Measurements from ENCODE around the gene SLC27A5. TPM values are rescaled to one million over a fixed set of nuclear protein-coding genes. Genes with fewer than 3 reads are reported as not detected.
"Not testable (repeated sequence)": the region's sequence is repeated elsewhere in the genome, so short reads cannot be mapped to it uniquely, and the experiment has no call there.

The SLC27A5 gene
- polyA plus RNA-seq, 4 donors, result 8.6 to 12.3 (median 10.2) TPM

DNA sequence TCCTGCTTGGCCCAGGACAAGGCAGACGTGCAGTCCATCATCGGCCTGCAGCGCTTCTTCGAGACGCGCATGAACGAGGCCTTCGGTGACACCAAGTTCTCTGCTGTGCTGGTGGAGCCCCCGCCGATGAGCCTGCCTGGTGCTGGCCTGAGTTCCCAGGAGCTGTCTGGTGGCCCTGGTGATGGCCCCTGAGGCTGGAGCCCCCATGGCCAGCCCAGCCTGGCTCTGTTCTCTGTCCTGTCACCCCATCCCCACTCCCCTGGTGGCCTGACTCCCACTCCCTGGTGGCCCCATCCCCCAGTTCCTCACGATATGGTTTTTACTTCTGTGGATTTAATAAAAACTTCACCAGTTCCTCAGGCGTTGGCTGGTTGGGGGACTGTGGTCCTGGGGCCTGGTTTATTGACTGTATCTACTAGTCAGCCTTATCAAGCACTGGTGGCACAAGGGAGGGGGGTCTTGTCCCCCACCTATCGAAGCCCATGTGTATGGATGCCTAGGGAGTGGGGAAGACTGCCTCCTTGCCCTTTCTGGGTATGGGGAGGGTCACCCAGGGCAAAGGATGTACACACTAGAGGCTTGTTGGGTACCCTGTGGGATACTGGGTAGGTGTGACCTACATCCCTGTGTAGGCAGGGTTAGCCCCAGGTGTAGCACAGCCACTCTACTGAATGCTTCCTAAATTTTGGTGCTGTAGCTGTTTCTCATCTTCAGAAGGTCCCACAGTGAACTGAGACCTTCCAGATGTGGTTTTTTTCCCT lies 38.8 kb upstream of the SLC27A5 start:
- DNase-seq (ENCODE audit: low read depth in 4 of 4, low spot score in 3 of 4), result no peak

DNA sequence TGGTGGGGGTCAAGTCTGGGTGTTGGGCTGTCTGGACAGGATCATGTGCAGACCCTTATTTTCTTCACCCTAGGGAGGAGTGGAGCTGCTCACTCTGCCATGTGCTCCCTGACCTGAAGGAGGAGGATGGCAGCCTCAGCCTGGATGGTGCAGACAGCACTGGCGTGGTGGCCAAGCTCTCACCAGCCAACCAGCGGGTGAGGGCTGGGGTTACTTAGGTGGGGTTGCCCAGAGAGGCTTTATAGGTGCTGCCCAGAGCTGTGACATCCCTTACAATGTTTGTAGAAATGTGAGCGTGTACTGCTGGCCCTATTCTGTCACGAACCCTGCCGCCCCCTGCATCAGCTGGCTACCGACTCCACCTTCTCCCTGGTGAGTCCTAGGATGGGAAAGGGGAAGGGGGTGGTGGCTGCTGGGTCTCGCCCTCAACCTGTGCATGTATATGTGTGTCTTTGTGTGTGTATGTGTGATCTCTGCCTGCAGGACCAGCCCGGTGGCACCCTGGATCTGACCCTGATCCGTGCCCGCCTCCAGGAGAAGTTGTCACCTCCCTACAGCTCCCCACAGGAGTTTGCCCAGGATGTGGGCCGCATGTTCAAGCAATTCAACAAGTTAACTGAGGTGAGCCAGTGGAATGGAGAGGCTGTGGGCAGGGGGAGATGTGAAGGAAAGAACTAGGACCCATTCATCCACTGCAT lies 38.0 kb upstream of the SLC27A5 start:
- no peak for DNase-seq (ENCODE audit: low read depth in 4 of 4, low spot score in 3 of 4)

- no peak for DNase-seq (ENCODE audit: low read depth in 4 of 4, low spot score in 3 of 4)
Observed at GRCh38 chr19:58548859-58549663, 37.3 kb upstream of the SLC27A5 start.

- DNase-seq (ENCODE audit: low read depth in 4 of 4, low spot score in 3 of 4), result no peak
Observed at GRCh38 chr19:58547323-58548312, 35.8 kb upstream of the SLC27A5 start.

DNA sequence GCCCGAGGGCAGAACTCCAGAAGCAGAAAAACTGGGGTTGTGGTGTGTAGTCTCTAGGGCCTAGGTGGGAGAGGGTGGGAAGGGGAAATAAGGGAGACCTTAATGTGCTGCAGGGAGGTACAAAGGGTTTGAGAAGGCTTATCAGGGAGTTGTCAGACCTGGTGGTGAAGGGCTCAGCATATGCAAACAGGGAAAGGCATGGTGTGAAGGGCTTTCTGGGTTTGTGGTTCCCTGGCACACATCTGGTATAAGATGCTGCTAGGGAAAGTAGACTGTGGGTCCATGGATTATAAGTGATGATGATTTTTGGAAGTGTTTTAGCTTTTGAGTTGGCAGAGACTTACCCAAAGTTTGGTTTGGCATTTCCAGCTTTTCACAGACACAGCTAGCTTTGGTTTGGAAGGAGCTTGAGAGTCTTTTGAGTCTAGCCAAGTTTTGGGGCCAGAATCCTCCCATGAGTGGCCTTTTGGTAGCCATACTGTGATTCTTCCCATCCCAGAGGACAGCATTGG lies 34.3 kb upstream of the SLC27A5 start:
- DNase-seq (ENCODE audit: low read depth in 4 of 4, low spot score in 3 of 4), result no peak

- DNase-seq (ENCODE audit: low read depth in 4 of 4, low spot score in 3 of 4), result no peak
Observed at GRCh38 chr19:58545286-58546018, 33.7 kb upstream of the SLC27A5 start.

DNA sequence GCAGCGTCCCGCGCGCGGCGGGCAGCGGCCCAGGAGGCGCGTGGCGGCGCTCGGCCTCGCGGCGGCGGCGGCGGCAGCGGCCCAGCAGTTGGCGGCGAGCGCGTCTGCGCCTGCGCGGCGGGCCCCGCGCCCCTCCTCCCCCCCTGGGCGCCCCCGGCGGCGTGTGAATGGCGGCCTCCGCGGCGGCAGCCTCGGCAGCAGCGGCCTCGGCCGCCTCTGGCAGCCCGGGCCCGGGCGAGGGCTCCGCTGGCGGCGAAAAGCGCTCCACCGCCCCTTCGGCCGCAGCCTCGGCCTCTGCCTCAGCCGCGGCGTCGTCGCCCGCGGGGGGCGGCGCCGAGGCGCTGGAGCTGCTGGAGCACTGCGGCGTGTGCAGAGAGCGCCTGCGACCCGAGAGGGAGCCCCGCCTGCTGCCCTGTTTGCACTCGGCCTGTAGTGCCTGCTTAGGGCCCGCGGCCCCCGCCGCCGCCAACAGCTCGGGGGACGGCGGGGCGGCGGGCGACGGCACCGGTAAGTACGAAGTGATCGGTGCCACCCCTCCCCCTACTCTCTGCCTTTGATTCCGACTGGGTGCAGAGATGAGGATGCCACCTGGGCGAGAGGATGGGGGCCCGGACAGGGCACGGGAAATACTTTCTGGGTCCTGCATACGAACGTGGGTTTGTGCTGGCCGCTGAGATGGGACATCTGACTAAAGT lies 32.9 kb upstream of the SLC27A5 start:
- peak in 1 of 4 donors; percentile 56 for DNase-seq (ENCODE audit: low read depth in 4 of 4, low spot score in 3 of 4)

- peak; percentile 95 to 98 (median 97) for DNase-seq (ENCODE audit: low read depth in 4 of 4, low spot score in 3 of 4)
Observed at GRCh38 chr19:58543826-58544590, 32.2 kb upstream of the SLC27A5 start, which contains the start of gene TRIM28. Gene TRIM28, plus strand, starts transcription at chr19:58544064. Its CDS starts 694 bp downstream, at chr19:58544758.

DNA sequence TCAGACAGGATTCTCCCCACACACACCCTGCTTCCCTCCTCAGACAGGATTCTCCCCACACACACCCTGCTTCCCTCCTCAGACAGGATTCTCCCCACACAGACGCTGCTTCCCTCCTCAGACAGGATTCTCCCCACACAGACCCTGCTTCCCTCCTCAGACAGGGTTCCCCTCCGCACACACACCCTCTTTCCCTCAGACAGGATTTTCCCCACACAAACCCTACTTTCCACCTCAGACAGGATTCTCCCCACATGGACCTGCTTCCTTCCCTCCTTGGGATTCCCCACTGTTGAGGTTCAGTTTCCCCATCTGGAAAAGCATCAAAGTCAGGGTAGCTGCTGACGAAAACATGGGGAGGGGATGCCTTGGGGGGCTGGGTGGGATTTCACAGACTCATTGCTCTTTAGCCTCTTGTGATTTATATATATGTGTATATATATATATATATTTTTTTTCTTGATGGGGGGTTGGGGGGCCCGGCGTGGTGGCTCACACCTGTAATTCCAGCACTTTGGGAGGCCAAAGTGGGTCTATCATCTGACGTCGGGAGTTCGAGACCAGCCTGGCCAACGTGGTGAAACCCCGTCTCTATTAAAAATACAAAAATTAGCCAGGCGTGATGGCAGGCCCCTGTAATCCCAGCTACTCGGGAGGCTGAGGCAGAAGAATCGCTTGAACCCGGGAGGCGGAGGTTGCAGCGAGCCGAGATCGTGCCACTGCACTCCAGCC lies 31.0 kb upstream of the SLC27A5 start:
- DNase-seq (ENCODE audit: low read depth in 4 of 4, low spot score in 3 of 4), result not testable (repeated sequence)

- DNase-seq (ENCODE audit: low read depth in 4 of 4, low spot score in 3 of 4), result not testable (repeated sequence)
Observed at GRCh38 chr19:58539169-58539559, 27.4 kb upstream of the SLC27A5 start.

DNA sequence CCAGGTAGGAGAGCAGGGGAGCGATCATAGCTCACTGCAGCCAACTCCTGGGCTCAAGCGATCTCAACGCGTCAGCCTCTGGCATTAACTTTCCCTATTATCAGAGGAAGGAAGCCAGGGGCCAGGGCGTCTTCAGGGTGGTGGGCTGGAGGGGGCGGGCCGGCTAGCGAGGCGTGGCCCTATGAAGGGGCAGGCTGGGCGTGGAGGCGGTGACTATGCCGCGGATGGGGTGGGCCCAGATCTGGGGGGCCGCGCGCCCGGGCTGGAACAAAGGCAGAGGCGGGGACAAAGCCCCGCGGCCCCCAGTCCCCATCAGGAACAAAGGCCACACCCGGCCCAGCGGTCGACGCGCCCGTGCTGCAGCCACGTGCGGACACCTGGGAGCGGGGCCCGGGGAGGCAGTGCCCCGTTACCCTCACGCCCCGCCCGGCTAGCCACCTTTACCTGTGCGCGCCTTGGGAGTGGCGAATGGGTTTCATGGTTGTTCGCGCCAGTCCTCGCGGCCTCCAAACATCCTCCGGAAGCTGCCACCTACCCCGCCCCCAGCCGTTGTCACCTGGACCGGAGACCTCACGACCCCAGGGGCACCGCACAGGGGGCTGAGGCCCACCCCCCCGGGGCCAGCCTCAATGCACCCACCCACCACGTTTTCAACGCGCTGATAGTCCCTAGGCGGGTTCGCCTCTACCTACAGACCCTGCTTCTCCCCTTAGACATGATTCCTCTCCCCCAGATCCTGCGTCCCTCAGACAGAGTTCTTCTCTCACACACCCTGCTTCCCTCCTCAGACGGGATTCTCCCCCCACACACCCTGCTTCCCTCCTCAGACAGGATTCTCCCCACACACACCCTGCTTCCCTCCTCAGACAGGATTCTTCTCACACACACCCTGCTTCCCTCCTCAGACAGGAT lies 26.7 kb upstream of the SLC27A5 start:
- peak in 3 of 4 donors; percentile 63 to 71 (median 65) for DNase-seq (ENCODE audit: low read depth in 4 of 4, low spot score in 3 of 4)

GRCh38 chr19:58536852-58537798 lies 25.3 kb upstream of the SLC27A5 start:
- DNase-seq (ENCODE audit: low read depth in 4 of 4, low spot score in 3 of 4), result no peak

GRCh38 chr19:58535857-58536256 lies 24.1 kb upstream of the SLC27A5 start:
- no peak for DNase-seq (ENCODE audit: low read depth in 4 of 4, low spot score in 3 of 4)

- DNase-seq (ENCODE audit: low read depth in 4 of 4, low spot score in 3 of 4), result no peak
Observed at GRCh38 chr19:58531034-58531840, 19.4 kb upstream of the SLC27A5 start.

Data from right renal pelvis (tissue), 4 donors.